HTERT RPE-1 (cell line): ENCODE measurements around the gene INSYN2A.

ENCODE experiments used
- in situ Hi-C: fragments of 300-500 bp; cut with MboI; formaldehyde crosslinking; loops from 4 replicates; pipeline ENCODE4 v1.14.3; 2020; ENCODE audit warnings: low sequenced_read_pairs

Gene INSYN2A

GRCh38 chr10:127195571-127196281, 665 bp downstream of the INSYN2A start:
- in situ Hi-C loops, result no loop called here

GRCh38 chr10:127195041-127195506, 1.3 kb downstream of the INSYN2A start:
- in situ Hi-C loops, result no loop called here

- in situ Hi-C loops, result no loop called here
These were observed 1.8 kb downstream of the INSYN2A start for GRCh38 chr10:127194599-127194998.

DNA sequence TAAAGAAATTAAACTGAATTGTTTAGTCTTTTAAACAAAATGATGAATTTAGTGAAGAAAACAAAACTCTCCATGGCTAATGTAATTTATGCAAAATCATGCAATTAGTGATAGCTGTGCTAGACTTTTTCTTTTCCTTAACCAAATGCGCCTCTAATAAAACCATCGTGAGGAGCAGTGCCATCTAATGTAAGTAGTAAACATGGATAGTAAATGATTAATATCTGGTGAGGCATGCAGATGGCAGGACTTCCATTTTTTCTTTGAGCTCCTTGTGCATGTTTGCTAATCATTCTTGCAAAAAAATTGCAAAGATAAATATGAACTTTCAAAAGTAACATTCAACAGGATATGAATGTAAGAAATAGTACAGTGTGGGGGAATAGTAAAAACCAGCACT, 2.3 kb downstream of the INSYN2A start:
- in situ Hi-C loops, result no loop called here

- in situ Hi-C loops, result no loop called here
These were observed 3.3 kb downstream of the INSYN2A start for GRCh38 chr10:127193125-127193524.

GRCh38 chr10:127190427-127190826, 6.0 kb downstream of the INSYN2A start:
- in situ Hi-C loops, result no loop called here

- in situ Hi-C loops, result no loop called here
These were observed 7.2 kb downstream of the INSYN2A start for GRCh38 chr10:127189226-127189625.

DNA sequence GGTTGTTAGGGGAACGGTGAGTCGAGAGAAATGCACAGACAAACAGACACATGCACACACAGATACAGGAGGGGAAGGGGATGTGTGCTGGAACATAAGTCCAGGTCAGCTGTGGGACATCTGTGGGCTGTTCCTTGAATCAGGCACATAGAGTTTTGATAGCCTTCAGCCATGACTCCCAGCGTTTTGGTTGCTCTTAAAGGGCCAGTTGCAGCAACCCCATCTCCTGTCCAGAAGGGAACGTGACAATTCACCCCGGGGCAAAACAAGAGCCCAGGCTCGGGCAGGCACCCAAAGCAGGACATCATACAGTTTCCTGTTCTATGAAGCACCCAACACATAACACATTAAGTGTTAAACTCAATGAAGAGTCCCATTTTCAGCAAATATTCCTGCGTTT, 9.6 kb downstream of the INSYN2A start:
- in situ Hi-C loops, result no loop called here

GRCh38 chr10:127184582-127184981, 11.8 kb downstream of the INSYN2A start:
- in situ Hi-C loops, result no loop called here

DNA sequence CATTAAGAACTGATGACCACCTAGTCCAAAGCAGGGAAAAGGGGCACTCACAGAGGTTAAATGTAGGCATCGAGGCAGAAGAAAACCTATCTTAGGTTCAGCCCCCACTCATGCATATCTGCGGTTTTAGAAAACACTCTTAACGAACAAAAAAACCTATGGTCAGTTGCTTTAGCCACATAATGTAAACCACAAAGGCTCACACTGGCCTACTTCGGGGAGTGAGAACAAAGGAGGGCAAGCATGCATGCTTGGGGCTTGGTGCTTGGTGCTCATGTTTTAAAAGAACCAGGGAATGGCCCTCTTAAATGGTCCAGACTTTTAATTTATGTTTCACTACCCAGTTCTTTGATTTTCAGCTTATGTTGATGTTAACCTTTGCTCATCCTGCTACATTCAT, 14.2 kb downstream of the INSYN2A start:
- in situ Hi-C loops, result no loop called here

- in situ Hi-C loops, result no loop called here
These were observed 16.7 kb downstream of the INSYN2A start for GRCh38 chr10:127179612-127180250.

DNA sequence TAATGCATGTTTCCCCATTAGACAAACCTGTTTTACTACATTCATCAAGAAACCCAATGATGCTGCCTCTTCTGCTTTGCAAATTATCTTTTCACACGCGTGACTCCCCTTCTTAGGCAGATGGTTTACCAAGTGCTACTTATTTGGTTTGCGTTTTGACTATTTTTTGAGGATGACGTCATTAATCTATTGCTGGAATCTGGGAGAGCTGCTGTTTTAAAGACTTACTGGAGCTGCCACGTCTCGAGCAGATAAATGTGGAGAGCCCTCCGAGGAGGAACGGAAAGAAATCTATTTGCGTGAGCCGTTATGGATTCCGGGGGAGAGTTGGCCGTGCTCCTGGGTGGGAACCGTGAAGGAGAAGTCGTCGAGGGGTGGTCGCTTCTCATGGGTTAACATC, 19.7 kb downstream of the INSYN2A start:
- in situ Hi-C loops, result no loop called here

DNA sequence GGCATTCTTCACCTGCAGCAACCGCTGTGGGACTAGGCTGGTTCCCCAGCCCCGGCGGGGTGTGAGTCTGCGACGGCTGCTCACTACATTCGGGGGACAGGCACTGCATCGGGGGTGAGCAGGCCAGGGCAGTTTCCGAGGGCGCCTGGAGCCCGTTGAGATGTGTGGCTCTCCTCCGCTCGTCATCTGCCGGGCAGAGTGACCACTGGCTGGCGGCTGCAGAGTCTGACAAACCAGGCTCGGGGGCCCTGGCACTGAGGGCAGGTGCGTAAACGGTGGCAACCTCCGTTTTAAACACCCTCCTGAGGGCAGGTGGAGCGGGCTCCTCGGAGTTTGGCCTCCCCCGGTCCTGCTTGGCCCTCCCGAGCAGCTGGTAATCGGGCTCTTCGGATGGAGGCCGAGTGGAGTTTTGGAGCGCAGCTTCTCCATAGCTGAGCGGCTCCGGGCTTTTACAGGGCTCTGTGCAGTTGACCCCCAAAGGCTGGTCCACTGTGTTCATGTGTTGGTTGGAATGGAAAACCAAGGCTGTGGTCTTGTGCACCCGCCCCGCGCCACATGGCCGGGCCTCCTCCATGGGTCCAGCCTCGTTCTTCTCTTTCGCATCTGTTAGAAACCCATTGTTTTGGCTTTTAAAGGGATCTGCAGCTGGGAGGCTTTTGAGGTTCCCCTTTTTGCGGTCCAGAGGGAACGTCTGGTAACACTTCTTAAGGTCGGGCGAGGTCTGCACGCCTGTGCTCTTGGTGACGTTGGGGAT, 20.9 kb downstream of the INSYN2A start:
- in situ Hi-C loops, result no loop called here

DNA sequence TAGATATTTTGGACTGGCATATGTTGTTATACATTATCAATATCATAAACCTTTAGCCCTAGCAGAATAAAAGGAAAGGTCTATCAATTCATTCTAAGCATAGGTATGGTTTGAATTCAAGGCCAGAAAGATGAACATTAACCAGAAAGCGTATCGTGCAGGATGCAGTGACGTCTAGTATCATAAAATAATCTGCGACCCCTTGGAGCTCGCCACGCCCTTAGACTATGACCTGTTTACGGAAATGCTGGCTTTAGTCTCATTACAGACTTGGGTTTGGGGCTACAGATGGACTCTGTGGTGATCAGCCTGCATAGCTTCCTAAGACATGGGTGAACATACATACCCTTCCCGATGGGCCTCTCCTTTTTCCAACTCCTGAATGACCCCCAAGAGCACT, 21.5 kb downstream of the INSYN2A start:
- in situ Hi-C loops, result no loop called here

DNA sequence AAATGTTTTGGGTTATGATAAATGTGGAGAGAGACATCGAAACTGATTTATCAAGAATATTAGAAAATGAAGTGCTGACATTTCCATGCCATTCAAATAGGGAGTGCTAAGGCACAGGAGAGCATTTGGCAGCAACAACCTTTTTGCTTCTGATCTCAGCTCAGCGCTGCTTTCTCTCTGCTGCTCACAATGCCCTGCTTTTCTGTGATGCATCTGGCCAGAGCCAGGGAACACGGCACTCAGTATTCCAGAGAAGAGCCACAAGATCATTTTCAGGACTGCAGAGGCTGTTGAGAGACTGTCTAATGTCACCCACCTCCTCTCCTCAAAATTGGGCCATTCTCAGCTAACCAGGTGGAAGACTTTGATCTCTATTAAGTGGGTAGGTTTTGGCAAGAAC, 28.1 kb downstream of the INSYN2A start:
- in situ Hi-C loops, result no loop called here

DNA sequence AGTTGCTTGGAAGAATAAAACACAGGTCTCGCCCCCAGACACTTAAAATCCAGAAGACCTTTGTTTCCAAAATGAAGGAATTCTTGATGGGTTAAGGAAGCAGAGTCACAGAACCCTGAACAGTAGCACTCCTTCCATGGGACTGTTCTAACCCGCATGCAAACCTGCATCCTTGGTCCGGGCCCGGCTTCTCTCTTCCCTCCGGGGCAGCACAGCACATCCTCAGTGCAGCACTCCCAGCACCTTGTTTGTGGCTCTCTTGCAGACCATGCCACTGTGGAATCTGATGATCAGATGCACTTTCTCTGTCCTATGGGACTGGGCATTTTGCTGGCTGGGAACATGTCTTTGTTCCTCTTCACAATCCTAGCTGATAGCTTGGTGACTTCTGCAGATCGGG, 33.5 kb downstream of the INSYN2A start:
- in situ Hi-C loops, result no loop called here

DNA sequence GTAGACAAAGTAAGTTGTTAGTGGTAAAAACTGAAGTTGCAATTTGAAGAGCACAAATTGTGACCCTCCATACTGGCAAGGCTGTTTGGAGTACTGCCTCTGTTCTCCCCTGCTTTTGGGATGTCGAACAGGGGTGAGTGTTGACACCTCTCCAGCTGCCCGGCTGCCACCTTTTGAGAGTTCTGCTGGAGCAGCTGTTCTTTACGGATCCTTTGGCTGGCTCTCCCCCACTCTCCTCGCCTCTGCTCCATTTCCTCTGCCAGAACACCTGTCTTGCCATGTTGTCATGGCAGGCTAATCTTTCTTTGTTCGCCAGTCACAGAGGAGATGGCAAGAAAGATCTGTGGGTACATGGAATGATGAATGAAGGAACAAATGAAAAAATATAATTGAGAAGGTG, 34.9 kb downstream of the INSYN2A start:
- in situ Hi-C loops, result no loop called here

DNA sequence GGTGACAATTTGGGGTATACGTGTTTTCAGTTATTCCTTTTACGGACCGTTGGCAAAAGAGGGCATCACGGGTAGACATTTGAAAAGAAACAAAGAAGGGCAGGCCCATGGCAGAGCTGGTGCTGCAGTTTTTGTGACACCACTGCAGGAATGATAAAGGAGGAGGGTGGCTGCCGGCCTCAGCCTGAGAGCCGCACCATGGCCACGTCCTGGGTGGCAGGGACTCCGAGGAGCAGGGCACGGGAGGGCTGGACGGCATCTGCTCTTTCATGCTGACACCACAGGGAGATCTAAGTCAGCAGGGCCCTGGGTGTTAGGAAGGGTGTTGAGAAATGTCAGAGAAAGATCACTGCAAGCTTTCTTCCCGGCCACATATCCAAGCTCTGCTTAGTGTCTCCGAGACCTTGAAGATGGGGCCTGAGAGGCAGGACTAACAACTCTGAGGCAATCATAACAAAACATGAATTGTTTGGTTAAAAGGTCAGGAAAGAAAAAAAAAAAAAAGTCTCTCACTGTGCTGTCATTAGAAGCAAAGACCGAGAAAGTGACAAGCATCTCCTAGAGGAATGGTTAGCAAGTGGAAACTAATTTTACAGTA, 36.6 kb downstream of the INSYN2A start:
- in situ Hi-C loops, result no loop called here

DNA sequence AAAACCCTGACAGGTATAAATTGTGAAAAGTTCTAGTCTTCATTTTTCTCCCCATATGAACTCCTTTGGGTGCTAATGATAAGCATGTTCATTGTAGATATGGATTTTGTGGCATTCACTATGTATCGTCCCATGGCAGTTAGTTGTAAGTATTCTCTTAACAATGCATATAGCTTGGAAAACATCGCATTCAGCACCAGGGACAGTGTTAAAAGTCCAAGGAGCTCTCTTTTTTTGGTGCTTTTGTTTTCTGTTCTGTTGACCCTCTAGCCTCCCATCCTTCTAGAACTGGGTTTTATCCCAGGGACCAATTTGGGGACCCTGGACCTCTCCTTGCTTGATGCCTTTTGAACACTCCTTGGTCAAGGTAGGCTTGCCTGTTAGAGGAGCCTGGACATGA, 37.7 kb downstream of the INSYN2A start:
- in situ Hi-C loops, result no loop called here

GRCh38 chr10:127157506-127158200, 38.7 kb downstream of the INSYN2A start:
- in situ Hi-C loops, result no loop called here

DNA sequence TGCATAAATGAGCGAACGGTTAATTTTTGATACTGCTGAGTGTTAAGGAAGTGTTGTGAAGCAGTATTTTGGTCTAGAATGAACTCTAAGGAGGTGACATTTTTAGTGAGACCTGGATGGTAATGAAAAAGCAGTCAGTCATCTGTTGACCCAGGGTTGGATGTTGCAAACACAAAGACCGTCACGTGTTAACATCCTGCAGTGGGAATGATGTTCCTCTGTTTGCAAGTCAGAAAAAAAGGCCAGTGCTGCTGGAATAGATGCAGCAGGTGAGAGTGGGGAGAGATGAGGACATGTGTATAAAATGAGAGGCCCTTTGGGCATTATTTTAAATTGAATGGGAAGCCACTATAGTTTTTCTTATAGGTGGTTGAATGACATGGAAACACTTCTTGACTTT, 39.3 kb downstream of the INSYN2A start:
- in situ Hi-C loops, result no loop called here
